HCT116 (cell line): Measurements from ENCODE around the gene BMERB1. TPM values are rescaled to one million over a fixed set of nuclear protein-coding genes. Genes with fewer than 3 reads are reported as not detected.
"Not testable (repeated sequence)": the region's sequence is repeated elsewhere in the genome, so short reads cannot be mapped to it uniquely, and the experiment has no call there.

Experiments
- ATAC-seq: fragments of 200-7000 bp; cut with Tn5 transposase; 2 replicates; pipeline ENCODE4 v1.9.1; 2020; ENCODE audit warnings: mild to moderate bottlenecking, moderate library complexity
- BruUV-seq: library from RNA; stranded (reverse); fragments of 400-500 nt; replicated peaks from 2 replicates; lab custom pipeline; 2021; lab: Mats Ljungman, UMichigan
- CTCF ChIA-PET: fragments of 300-600 bp; sonication (Branson Sonifier 250); formaldehyde crosslinking; loops from one replicate; lab custom pipeline; 2021; ENCODE audit warnings: antibody characterized with exemption; lab: Charles Lee
- POLR2A ChIA-PET: fragments of 300-600, 350-600 bp; sonication (Branson Sonifier 250); formaldehyde crosslinking; loops from one replicate; lab custom pipeline; 2021; ENCODE audit warnings: antibody characterized with exemption; lab: Charles Lee
- RAD21 ChIA-PET, 2 experiments: fragments of 300-600 bp; sonication (Branson Sonifier 250); formaldehyde crosslinking; loops; one replicate each; lab custom pipeline; 2023; ENCODE audit warnings: low total read pairs in 2 of 2; ENCODE audit not compliant: uncharacterized antibody in 2 of 2, unreplicated experiment in 2 of 2, low non-redundant PET in 1 of 2; lab: Charles Lee
- DNase-seq: peaks from one replicate; pipeline ENCODE4 v3.0.0-alpha.2; 2010; ENCODE audit warnings: low read depth, low spot score
- H2AFZ ChIP-seq: fragments of 200-600 bp; shearing (Covaris generic), sonication (generic); 2 replicates; pipeline ENCODE4 v1.6.1; 2017; ENCODE audit warnings: low read depth, mixed run types, mixed read lengths, antibody characterized with exemption, low read length; ENCODE audit not compliant: poor library complexity, severe bottlenecking
- H3K27ac ChIP-seq: 2 replicates; pipeline ENCODE4 v1.5.1; 2012; ENCODE audit warnings: low read depth, low read length
- H3K27me3 ChIP-seq: fragments of 200-600 bp; sonication (generic); 2 replicates; pipeline ENCODE4 v1.6.1; 2016; ENCODE audit warnings: mixed run types, low read length, mixed read lengths; ENCODE audit not compliant: insufficient read depth
- H3K36me3 ChIP-seq, 2 experiments: fragments of 200-500 bp in 1 of 2; fragments of 200-600 bp in 1 of 2; sonication (Bioruptor generic) in 1 of 2; sonication (generic) in 1 of 2; 2 replicates each; pipeline versions ENCODE4 v1.5.1 to v1.6.1; 2014 to 2016; ENCODE audit warnings: low read length in 2 of 2, inconsistent platforms in 1 of 2, mixed read lengths in 1 of 2, mixed run types in 1 of 2; ENCODE audit not compliant: insufficient read depth in 2 of 2, control insufficient read depth in 1 of 2
- H3K4me1 ChIP-seq, 2 experiments: fragments of 200-600 bp in 1 of 2; sonication (generic) in 1 of 2; 2 replicates each; pipeline versions ENCODE4 v1.5.1 to v1.6.1; 2012 to 2017; ENCODE audit warnings: low read length in 2 of 2, inconsistent platforms in 1 of 2, mild to moderate bottlenecking in 1 of 2, mixed read lengths in 1 of 2, mixed run types in 1 of 2, moderate library complexity in 1 of 2; ENCODE audit not compliant: insufficient read depth in 2 of 2, control insufficient read depth in 1 of 2
- H3K4me2 ChIP-seq: fragments of 200-600 bp; sonication (generic); 2 replicates; pipeline ENCODE4 v1.6.1; 2017; ENCODE audit warnings: mixed run types, low read length, mixed read lengths
- H3K4me3 ChIP-seq, 2 experiments: fragments of 200-600 bp in 1 of 2; sonication (generic) in 1 of 2; replicated peaks in 1 of 2; 2 replicates each; pipeline ENCODE4 v1.5.1; 2011 to 2016; ENCODE audit warnings: low read length in 2 of 2, control low read depth in 1 of 2, low read depth in 1 of 2, mild to moderate bottlenecking in 1 of 2, mixed read lengths in 1 of 2, mixed run types in 1 of 2
- H3K79me2 ChIP-seq: fragments of 200-600 bp; sonication (generic); 2 replicates; pipeline ENCODE4 v1.6.1; 2017; ENCODE audit warnings: mild to moderate bottlenecking, mixed run types, low read length, moderate library complexity, mixed read lengths; ENCODE audit not compliant: insufficient read depth
- H3K9ac ChIP-seq: fragments of 200-600 bp; sonication (generic); 2 replicates; pipeline ENCODE4 v1.6.1; 2016; ENCODE audit warnings: low read length, mixed read lengths
- H3K9me2 ChIP-seq: fragments of 200-600 bp; sonication (generic), shearing (Covaris generic); 2 replicates; pipeline ENCODE4 v1.6.1; 2017; ENCODE audit warnings: mixed run types, mild to moderate bottlenecking, moderate library complexity; ENCODE audit not compliant: insufficient read depth
- H3K9me3 ChIP-seq, 2 experiments: fragments of 200-500 bp in 1 of 2; fragments of 200-600 bp in 1 of 2; sonication (Bioruptor generic) in 1 of 2; sonication (generic) in 1 of 2; 2 replicates each; pipeline ENCODE4 v1.6.1; 2014 to 2017; ENCODE audit warnings: low read length in 2 of 2, mixed read lengths in 2 of 2, inconsistent platforms in 1 of 2, low read depth in 1 of 2, mild to moderate bottlenecking in 1 of 2, mixed run types in 1 of 2, moderate library complexity in 1 of 2; ENCODE audit not compliant: control insufficient read depth in 1 of 2, insufficient read depth in 1 of 2
- H4K20me1 ChIP-seq: fragments of 200-600 bp; sonication (generic), shearing (Covaris generic); 2 replicates; pipeline ENCODE4 v1.6.1; 2017; ENCODE audit warnings: mixed run types, mild to moderate bottlenecking, moderate library complexity; ENCODE audit not compliant: insufficient read depth
- CBX3 ChIP-seq: IDR thresholded peaks from 2 replicates; pipeline ENCODE4 v1.6.1; 2012; ENCODE audit warnings: low read depth
- CTCF ChIP-seq, 3 experiments: fragments of 200-600 bp in 1 of 3; sonication (generic) in 1 of 3; IDR thresholded peaks in 2 of 3; conservative IDR thresholded peaks in 1 of 3; 2 replicates each; pipeline ENCODE4 v1.5.1; 2012 to 2017; ENCODE audit warnings: low read depth in 2 of 3, low read length in 2 of 3, antibody characterized with exemption in 1 of 3, borderline replicate concordance in 1 of 3, control low read depth in 1 of 3, mild to moderate bottlenecking in 1 of 3, mixed read lengths in 1 of 3, mixed run types in 1 of 3, moderate library complexity in 1 of 3; ENCODE audit not compliant: insufficient read depth in 1 of 3
- EZH2phosphoT487 ChIP-seq: fragments of 200-600 bp; IDR thresholded peaks from 2 replicates; pipeline ENCODE4 v1.6.1; 2018; ENCODE audit warnings: antibody characterized with exemption, borderline replicate concordance
- JUND ChIP-seq: IDR thresholded peaks from 2 replicates; pipeline ENCODE4 v1.6.1; 2012
- MAX ChIP-seq: IDR thresholded peaks from 2 replicates; pipeline ENCODE4 v1.6.1; 2012
- POLR2A ChIP-seq: IDR thresholded peaks from 2 replicates; pipeline ENCODE4 v1.7.0; 2011; ENCODE audit warnings: borderline replicate concordance; ENCODE audit not compliant: insufficient read depth, insufficient read length; ENCODE audit errors: extremely low read depth
- POLR2AphosphoS5 ChIP-seq: IDR thresholded peaks from 2 replicates; pipeline ENCODE4 v1.6.1; 2011; ENCODE audit warnings: mild to moderate bottlenecking, low read depth, low read length, moderate library complexity
- RAD21 ChIP-seq: IDR thresholded peaks from 2 replicates; pipeline ENCODE4 v1.6.1; 2012; ENCODE audit warnings: low read depth, mild to moderate bottlenecking
- REST ChIP-seq: IDR thresholded peaks from 2 replicates; pipeline ENCODE4 v1.6.1; 2012; ENCODE audit warnings: low read depth
- TCF7L2 ChIP-seq: IDR thresholded peaks from 2 replicates; pipeline ENCODE4 v1.7.0; 2011; ENCODE audit warnings: borderline replicate concordance, inconsistent platforms; ENCODE audit not compliant: insufficient read depth, insufficient read length; ENCODE audit errors: extremely low read depth
- YY1 ChIP-seq: IDR thresholded peaks from 2 replicates; pipeline ENCODE4 v1.6.1; 2011; ENCODE audit warnings: low read length, low read depth, moderate library complexity, mild to moderate bottlenecking; ENCODE audit not compliant: insufficient replicate concordance; ENCODE audit errors: extremely low read depth
- ZFX ChIP-seq: fragments of 450-650 bp; IDR thresholded peaks from 2 replicates; pipeline ENCODE4 v1.6.1; 2017
- ZNF274 ChIP-seq: fragments of 200-500 bp; sonication (Bioruptor generic); IDR thresholded peaks from 2 replicates; pipeline ENCODE4 v1.6.1; 2014; ENCODE audit warnings: mild to moderate bottlenecking, low read depth, low read length, inconsistent platforms
- intact Hi-C: fragments of 100-400 bp; cut with micrococcal nuclease; formaldehyde crosslinking; loops from 2 replicates; pipeline ENCODE4 v1.10.0; 2022
- total RNA-seq: library from RNA; stranded (reverse); gene quantifications from one replicate; pipeline ENCODE4 v1.2.1, GENCODE V29; 2021; ENCODE audit not compliant: unreplicated experiment

Gene BMERB1
- total RNA-seq, 1 experiment from 2014 or later = 43.6 TPM

- H3K4me2 ChIP-seq = no peak overlapping the region
- no peaks in the 10 kb centered on the region for H3K27me3 ChIP-seq
- no peak overlapping the region for H3K4me3 ChIP-seq
- H3K9ac ChIP-seq = no peak overlapping the region
- H3K27ac ChIP-seq = no peak overlapping the region
- H3K36me3 ChIP-seq = no peaks in the 10 kb centered on the region
- POLR2A ChIA-PET = no interaction called here
- no peak overlapping the region for H2AFZ ChIP-seq
- no peak for ATAC-seq
- no TSS peak for BruUV-seq
- CTCF ChIA-PET = no interaction called here
- H3K79me2 ChIP-seq = no peaks in the 10 kb centered on the region
- RAD21 ChIA-PET = no interaction called here
- no peak for DNase-seq
- no peaks in the 10 kb centered on the region for H4K20me1 ChIP-seq
- intact Hi-C loops = no loop called here
- TF ChIP-seq TCF7L2 = no peak
- TF ChIP-seq POLR2A = no peak
- no peak for TF ChIP-seq CBX3
- TF ChIP-seq JUND = no peak
- no peak for TF ChIP-seq CTCF (IDR thresholded peaks at IDR 0.05 in 2 of 3, conservative IDR thresholded peaks at IDR 0.05 in 1 of 3; ENCODE audit: borderline replicate concordance in 1 of 3, insufficient read depth in 1 of 3, low read depth in 2 of 3, low read length in 2 of 3)
- no peak for TF ChIP-seq RAD21
- TF ChIP-seq YY1 = no peak
- no peak for TF ChIP-seq ZNF274
- no peak for TF ChIP-seq EZH2phosphoT487
- no peak for TF ChIP-seq ZFX
- no peak for TF ChIP-seq POLR2AphosphoS5
- TF ChIP-seq MAX = no peak
- no peak for TF ChIP-seq REST
- no peaks in the 10 kb centered on the region for H3K4me1 ChIP-seq
- no peaks in the 10 kb centered on the region for H3K9me3 ChIP-seq
- no peaks in the 10 kb centered on the region for H3K9me2 ChIP-seq
Observed at GRCh38 chr16:15399317-15399716, 35.1 kb upstream of the BMERB1 start.

GRCh38 chr16:15400314-15400713 lies 34.1 kb upstream of the BMERB1 start:
- ATAC-seq, intact Hi-C loops, H3K9me3 ChIP-seq, H3K9ac ChIP-seq, H4K20me1 ChIP-seq, CTCF ChIA-PET, H3K36me3 ChIP-seq, H2AFZ ChIP-seq, RAD21 ChIA-PET, H3K9me2 ChIP-seq, DNase-seq, POLR2A ChIA-PET, H3K4me3 ChIP-seq, H3K4me1 ChIP-seq, H3K27me3 ChIP-seq, H3K79me2 ChIP-seq, H3K27ac ChIP-seq, H3K4me2 ChIP-seq, BruUV-seq: not testable (repeated sequence)
